ENCODE results near the gene ZNF330.

Gene ZNF330

GRCh38 chr4:141229408-141230101 lies 8.9 kb downstream of the ZNF330 start:
- no peak for DNase-seq (ENCODE audit: low spot score)

GRCh38 chr4:141233673-141234072 lies 13.0 kb downstream of the ZNF330 start:
- no peak for DNase-seq (ENCODE audit: low spot score)

GRCh38 chr4:141238186-141238585 lies 17.5 kb downstream of the ZNF330 start:
- DNase-seq (ENCODE audit: low spot score) = no peak

GRCh38 chr4:141240259-141240658 lies 19.6 kb downstream of the ZNF330 start:
- DNase-seq (ENCODE audit: low spot score) = no peak

DNA sequence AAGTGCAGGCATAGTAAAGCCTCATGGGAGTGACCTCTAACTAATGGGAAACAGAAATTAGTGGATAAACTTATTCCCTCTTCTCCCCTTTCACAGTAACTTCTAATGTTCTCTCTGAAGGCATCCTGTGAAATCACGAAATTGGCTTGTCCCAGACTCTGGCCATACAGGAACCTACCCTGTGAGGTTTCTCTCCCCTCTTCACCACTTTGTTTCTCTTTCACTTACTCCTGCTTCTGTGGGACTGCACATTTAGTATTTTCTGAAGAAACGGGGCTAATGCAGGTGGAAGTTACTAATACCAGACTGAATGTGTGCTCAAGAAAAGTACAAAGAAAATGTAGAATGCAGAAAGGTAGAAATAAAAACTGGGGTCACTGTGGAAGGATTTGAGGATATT lies 20.0 kb downstream of the ZNF330 start:
- DNase-seq (ENCODE audit: low spot score) = no peak

- DNase-seq (ENCODE audit: low spot score) = no peak
Measured at GRCh38 chr4:141241986-141242385, 21.3 kb downstream of the ZNF330 start.

DNA sequence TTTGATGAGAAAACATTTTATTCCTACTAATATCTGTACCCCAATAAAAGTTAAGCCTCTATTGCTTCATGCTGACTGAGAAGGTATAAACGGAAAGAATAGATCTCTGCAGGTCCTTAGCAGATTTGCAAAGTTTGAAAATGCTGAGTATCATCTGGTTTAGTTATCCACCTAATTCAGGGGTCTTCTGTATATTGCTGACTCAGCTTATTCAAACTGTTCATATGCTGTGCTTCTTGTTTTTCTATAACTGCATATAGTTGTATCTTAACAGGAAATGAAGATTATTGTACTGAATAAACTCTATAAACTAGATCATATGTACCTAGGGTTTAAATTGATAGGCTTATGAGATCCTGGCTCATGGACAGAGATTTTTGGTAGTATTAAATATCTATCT lies 23.7 kb downstream of the ZNF330 start:
- no peak for DNase-seq (ENCODE audit: low spot score)

DNA sequence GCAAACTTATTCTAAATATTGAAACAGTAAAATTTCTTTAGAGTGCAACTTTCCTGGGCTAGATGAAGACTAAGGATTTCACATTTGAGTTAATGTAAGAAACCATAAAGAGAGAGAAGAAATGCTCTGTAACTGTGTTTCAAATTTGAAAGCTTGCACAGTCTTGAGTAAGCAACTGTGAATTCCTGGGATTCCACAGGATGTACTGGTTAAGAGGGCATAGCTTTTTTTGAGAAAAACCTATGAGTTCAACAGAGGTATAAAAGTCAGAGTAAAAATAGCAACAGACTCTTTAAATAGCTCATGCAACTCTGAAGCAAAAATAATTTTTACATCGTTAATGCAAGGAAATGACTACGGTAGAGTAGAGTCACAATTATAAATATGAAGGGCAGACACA lies 25.5 kb downstream of the ZNF330 start:
- DNase-seq (ENCODE audit: low spot score) = no peak

GRCh38 chr4:141246683-141247429 lies 26.2 kb downstream of the ZNF330 start:
- no peak for DNase-seq (ENCODE audit: low spot score)

- DNase-seq (ENCODE audit: low spot score) = no peak
Measured at GRCh38 chr4:141247430-141247780, 26.7 kb downstream of the ZNF330 start.

DNA sequence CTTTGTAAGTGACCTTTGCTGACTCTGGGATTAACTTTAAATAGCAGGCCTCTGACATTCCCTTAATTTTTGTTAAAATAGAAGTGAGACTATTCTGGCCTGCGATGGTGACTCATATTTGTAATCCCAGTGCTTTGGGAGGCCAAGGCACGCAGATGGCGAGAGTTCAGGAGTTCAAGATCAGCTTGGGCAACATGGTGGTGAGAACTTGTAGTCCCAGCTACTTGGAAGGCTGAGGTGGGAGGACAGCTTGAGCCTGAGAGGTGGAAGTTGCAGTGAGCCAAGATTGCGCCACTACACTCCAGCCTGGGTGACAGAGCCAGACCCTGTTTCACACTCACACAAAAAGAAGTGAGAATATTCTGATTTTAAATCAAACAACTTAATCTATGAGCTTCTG lies 27.3 kb downstream of the ZNF330 start:
- DNase-seq (ENCODE audit: low spot score) = no peak

GRCh38 chr4:141248486-141248885 lies 27.8 kb downstream of the ZNF330 start:
- no peak for DNase-seq (ENCODE audit: low spot score)

GRCh38 chr4:141254326-141254725 lies 33.6 kb downstream of the ZNF330 start:
- no peak for DNase-seq (ENCODE audit: low spot score)

DNA sequence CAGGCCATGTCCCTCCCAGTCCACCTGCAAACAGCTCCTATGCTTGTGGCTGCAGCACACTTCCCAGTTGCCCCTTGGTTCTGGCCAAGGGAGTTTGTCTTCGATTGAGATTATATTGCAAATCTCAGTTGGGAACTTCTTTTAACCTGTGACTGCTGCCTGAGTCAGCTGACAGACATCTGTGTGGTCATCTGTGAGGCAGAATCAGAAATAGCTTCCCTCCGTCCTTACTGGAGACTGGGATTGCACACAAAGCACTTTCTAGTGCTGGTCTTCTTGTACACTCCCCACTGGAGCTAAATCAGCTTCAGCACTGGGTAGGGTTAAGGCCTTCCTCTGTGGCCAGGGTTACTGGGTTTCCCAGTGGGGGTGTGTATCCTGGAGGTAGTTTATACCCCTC lies 34.3 kb downstream of the ZNF330 start:
- DNase-seq (ENCODE audit: low spot score) = no peak

- DNase-seq (ENCODE audit: low spot score) = no peak
Measured at GRCh38 chr4:141258558-141258957, 37.9 kb downstream of the ZNF330 start.

DNA sequence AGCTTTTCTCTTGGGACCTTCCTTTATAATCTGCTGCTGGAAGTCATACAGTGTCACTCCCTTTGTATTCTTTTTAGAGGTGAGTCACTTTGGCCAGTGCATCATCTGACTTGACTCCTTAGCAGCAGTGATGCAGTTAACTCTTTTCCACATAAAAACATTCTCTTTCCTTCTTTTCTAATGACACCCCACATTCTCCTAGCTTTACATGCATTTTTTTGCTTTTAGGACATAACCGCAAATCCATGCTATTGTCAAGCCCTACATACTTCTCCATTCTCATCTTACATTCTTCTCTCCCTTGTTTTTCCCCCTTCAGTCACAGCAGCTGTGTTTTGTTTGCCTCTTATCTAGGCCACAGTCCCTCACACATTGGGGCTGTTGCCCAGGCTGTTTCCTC lies 55.1 kb downstream of the ZNF330 start:
- DNase-seq (ENCODE audit: low spot score) = no peak

DNA sequence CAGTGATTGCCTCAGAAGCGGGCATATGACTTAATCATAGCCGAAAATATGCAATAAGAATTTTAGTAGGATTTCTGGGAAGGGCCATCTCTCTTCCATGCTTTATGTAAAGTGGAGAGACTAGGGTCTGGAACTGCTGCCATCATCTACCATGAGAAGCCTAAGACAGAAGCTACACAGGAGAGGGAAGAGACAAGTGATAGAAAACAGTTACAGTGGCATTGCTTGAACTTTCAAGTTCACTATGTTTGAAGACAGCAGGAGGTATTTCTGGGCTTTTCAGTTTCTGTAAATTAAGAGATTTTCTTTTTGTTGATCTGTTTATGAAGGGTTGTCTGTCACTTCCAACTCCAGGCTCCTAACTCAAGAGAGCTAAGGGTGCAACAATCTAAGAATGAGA lies 62.5 kb downstream of the ZNF330 start:
- DNase-seq (ENCODE audit: low spot score) = no peak

- no peak for DNase-seq (ENCODE audit: low spot score)
Measured at GRCh38 chr4:141283563-141283962, 62.9 kb downstream of the ZNF330 start.

All from SK-N-DZ (cell line).